GM10248 (cell line): Measurements from ENCODE around the gene GRB2.

Experiments used
- CTCF ChIA-PET: fragments of 300-600 bp; sonication (Branson Sonifier 250); formaldehyde crosslinking; extraction: SDS; loops from one replicate; lab custom pipeline; 2021; ENCODE audit warnings: antibody characterized with exemption; lab: Yijun Ruan, JAX
- POLR2A ChIA-PET: fragments of 350-650 bp; sonication (Branson Sonifier 250); formaldehyde crosslinking; extraction: SDS; loops from one replicate; lab custom pipeline; 2020; ENCODE audit warnings: antibody characterized with exemption; lab: Yijun Ruan, JAX
- DNase-seq: peaks from one replicate; pipeline ENCODE4 v3.0.0; 2012; ENCODE audit errors: extremely low spot score
- TF ChIP-seq, protein P1 (sequence below): IDR thresholded peaks from 2 replicates; pipeline ENCODE4 v1.5.1; 2012; ENCODE audit warnings: mild to moderate bottlenecking, low read depth; ENCODE audit errors: extremely low read depth, missing control alignments, control extremely low read depth

The GRB2 gene

DNA sequence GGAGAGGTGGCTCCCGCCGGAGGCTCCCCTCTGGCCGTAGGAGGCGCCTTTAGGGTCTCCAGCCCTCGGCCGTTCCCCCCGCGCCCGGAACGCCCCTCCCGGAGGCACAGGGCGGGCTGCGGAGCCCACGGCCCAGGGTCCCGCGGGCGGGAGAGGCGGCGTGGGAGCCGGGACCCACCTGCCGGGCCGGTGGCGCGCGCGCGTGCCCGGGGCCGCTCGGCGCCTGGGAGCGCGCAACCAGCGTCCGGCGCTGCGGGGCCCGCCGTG is 134.6 kb downstream of the GRB2 start, which contains the start of gene MIF4GD:
Gene MIF4GD (minus strand): TSS at position 266 of the 267 bp plus-strand sequence. CDS start 1,036 bp downstream, outside the sequence.
- ChIA-PET POLR2A (interaction anchor here (0.6 to 2.3 kb wide), 10 partner anchors 9 to 240 kb away, joined by 3 to 21 read pairs (median 6); partner anchors contain the start of genes GGA3, JPT1, MRPS7 and SLC25A19), CTCF (interaction anchor here (0.6 to 7.7 kb wide), 71 partner anchors 9 to 313 kb away, joined by 3 to 108 read pairs (median 5); partner anchors contain the start of genes ARMC7, GGA3, LLGL2 and MRPL58)
- TF ChIP-seq, protein P1, sequence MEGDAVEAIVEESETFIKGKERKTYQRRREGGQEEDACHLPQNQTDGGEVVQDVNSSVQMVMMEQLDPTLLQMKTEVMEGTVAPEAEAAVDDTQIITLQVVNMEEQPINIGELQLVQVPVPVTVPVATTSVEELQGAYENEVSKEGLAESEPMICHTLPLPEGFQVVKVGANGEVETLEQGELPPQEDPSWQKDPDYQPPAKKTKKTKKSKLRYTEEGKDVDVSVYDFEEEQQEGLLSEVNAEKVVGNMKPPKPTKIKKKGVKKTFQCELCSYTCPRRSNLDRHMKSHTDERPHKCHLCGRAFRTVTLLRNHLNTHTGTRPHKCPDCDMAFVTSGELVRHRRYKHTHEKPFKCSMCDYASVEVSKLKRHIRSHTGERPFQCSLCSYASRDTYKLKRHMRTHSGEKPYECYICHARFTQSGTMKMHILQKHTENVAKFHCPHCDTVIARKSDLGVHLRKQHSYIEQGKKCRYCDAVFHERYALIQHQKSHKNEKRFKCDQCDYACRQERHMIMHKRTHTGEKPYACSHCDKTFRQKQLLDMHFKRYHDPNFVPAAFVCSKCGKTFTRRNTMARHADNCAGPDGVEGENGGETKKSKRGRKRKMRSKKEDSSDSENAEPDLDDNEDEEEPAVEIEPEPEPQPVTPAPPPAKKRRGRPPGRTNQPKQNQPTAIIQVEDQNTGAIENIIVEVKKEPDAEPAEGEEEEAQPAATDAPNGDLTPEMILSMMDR = no peak
- DNase-seq = no peak

DNA sequence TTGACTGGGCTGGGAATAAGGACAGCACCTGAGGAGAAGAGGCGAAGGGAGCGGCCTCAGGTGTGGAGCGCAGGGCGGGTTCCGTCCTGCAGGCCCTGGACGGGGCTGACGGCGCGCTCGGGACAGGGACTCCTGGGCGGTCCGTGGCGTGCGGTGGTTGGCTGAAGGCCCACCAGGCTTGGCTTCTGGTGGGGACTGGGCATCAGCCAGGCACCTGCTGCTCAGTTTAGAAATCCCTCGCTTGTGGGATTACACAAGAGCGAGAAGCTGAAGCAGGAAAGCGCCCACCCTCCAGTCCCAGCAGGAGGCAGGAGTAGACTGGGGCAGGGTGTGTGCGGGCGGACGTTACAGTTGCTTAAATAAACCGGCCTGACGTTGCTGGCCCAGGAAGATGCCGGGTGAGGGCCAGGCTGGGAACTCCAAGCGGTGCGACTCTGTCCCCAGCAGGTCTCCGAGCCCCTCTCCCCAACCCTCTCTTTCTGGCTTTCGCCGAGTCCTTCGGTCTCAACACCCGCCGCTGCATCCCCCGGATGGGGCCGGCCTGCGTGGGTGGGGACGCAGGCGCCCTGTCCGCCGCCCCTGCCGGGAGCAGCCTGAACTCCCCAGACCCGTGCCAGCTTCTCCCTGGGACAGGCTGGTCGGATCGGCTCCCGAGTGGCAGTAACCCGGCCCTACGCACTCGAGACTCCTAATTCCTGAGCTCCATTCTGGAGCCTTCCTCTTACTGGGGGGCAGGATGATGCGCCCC is 135.1 kb downstream of the GRB2 start:
- CTCF ChIA-PET = interaction anchor here (0.6 to 7.7 kb wide), 75 partner anchors 9 to 312 kb away, joined by 3 to 108 read pairs (median 5); partner anchors contain the start of genes ARMC7, GGA3, GRB2 and LLGL2
- POLR2A ChIA-PET = interaction anchor here (0.5 to 2.3 kb wide), 11 partner anchors 8 to 314 kb away, joined by 3 to 21 read pairs (median 5); partner anchors contain the start of genes GGA3, JPT1, MRPS7 and SLC25A19
- DNase-seq = peak; percentile 81
- TF ChIP-seq, protein P1 = peak; percentile 40

DNA sequence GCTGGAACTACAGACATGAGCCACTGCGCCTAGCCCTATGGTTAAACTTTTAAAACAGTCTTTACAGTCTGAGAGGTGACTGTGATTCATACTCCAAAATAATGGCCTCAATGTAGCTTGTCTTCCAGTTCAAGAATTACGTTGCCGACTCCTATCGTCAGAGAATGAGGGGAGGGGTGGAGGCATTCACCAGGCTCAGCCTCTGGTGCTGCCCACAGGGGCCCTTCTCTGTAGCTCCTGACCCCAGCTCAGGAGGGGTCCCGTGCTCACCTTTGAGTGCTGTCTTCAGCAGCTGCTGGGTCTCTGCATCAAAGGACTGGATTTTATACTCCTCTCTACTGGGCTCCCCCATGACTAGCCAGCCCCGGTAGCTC is 135.6 kb downstream of the GRB2 start:
- ChIA-PET CTCF (interaction anchor here (0.6 to 7.7 kb wide), 22 partner anchors 8 to 312 kb away, joined by 3 to 108 read pairs (median 8); partner anchors contain the start of genes ARMC7, GGA3, GRB2 and MRPS7), POLR2A (interaction anchor here (0.6 to 0.7 kb wide), 3 partner anchors 9 to 313 kb away, joined by 3 to 4 read pairs (median 4); partner anchors contain the start of genes GGA3 and MRPS7)
- TF ChIP-seq, protein P1 = no peak
- no peak for DNase-seq
